Thyroid gland (tissue), 4 donors: Measurements from ENCODE around the gene SLC23A3. TPM values are rescaled to one million over a fixed set of nuclear protein-coding genes. Genes with fewer than 3 reads are reported as not detected.
"Not testable (repeated sequence)": the region's sequence is repeated elsewhere in the genome, so short reads cannot be mapped to it uniquely, and the experiment has no call there.

ENCODE experiments used
- DNase-seq, 2 donors: peaks; one replicate each; pipeline ENCODE4 v3.0.0-alpha.2; 2019
- H3K27ac ChIP-seq, 3 donors: fragments of 200-600 bp; sonication (generic); 1 replicate in 2 of 3; 2 replicates in 1 of 3; pipeline ENCODE4 v1.5.1; 2016 to 2019; ENCODE audit warnings: mild to moderate bottlenecking in 1 of 3, moderate library complexity in 1 of 3
- H3K27me3 ChIP-seq: fragments of 200-600 bp; sonication (generic); one replicate; pipeline ENCODE4 v1.5.1; 2019
- H3K36me3 ChIP-seq, 2 donors: fragments of 200-600 bp; sonication (generic); one replicate each; pipeline ENCODE4 v1.5.1; 2016 to 2019
- H3K4me1 ChIP-seq, 2 donors: fragments of 200-600 bp; sonication (generic); one replicate each; pipeline ENCODE4 v1.5.1; 2017 to 2019
- H3K4me3 ChIP-seq, 3 donors: fragments of 200-600 bp; sonication (generic); replicated peaks in 1 of 3; 1 replicate in 2 of 3; 2 replicates in 1 of 3; pipeline ENCODE4 v1.5.1; 2016; ENCODE audit warnings: mild to moderate bottlenecking in 1 of 3
- H3K9me3 ChIP-seq: fragments of 200-600 bp; sonication (generic); one replicate; pipeline ENCODE4 v1.5.1; 2017
- CTCF ChIP-seq, 6 experiments: fragments of 200-600 bp in 3 of 6; fragments of 450-650 bp in 3 of 6; sonication (generic) in 3 of 6; IDR thresholded peaks; one replicate each; pipeline ENCODE4 v1.5.1; 2016 to 2019; ENCODE audit warnings: antibody characterized with exemption in 6 of 6, mild to moderate bottlenecking in 2 of 6, inconsistent platforms in 1 of 6, moderate library complexity in 1 of 6
- POLR2A ChIP-seq, 2 donors: fragments of 450-650 bp; IDR thresholded peaks; one replicate each; pipeline ENCODE4 v1.6.1; 2017; ENCODE audit warnings: antibody characterized with exemption in 2 of 2, mild to moderate bottlenecking in 2 of 2, moderate library complexity in 1 of 2
- WGBS, 2 donors: methylation state at CpG; one replicate each; pipeline ENCODE4 v1.1.5; 2017; 5-methylcytosine and 5-hydroxymethylcytosine counted together
- intact Hi-C: fragments of 100-400 bp; cut with DNase I; formaldehyde crosslinking; loops from one replicate; pipeline ENCODE4 v1.15.1; 2023
- total RNA-seq, 4 donors: library from RNA; depleted of rRNA; stranded (reverse); fragments of >200 nt; gene quantifications; one replicate each; pipeline ENCODE4 v1.2.3, GENCODE V29; 2016

Gene SLC23A3
- total RNA-seq, 4 donors from 2014 or later: 1.1 to 3.9 (median 3.4) TPM

- Histone ChIP-seq H3K36me3 (peaks cover 0 to 13% of the 10 kb centered on the region in 2 donors), H3K4me3 (no peak overlapping the region), H3K27me3 (no peaks in the 10 kb centered on the region), H3K9me3 (no peaks in the 10 kb centered on the region), H3K4me1 (peaks cover 17 to 27% of the 10 kb centered on the region in 2 donors), H3K27ac (no peak overlapping the region)
- intact Hi-C loops: no loop called here
- DNase-seq: no peak
- 91 to 93% methylated on average over 7 of the region's 7 CpGs for WGBS, 2 donors
- TF ChIP-seq CTCF (IDR thresholded peaks at IDR 0.05): no peak
- TF ChIP-seq POLR2A (IDR thresholded peaks at IDR 0.05): no peak
These were observed 34.8 kb upstream of the SLC23A3 start for GRCh38 chr2:219204425-219205164.

- intact Hi-C loops, H3K27me3 ChIP-seq: not testable (repeated sequence)
- WGBS, 2 donors: 75 to 88% methylated on average over 4 to 13 of the region's 21 CpGs
These were observed 31.5 kb upstream of the SLC23A3 start for GRCh38 chr2:219201331-219201730.

GRCh38 chr2:219200502-219201326, 30.9 kb upstream of the SLC23A3 start:
- H3K9me3 ChIP-seq, H3K27me3 ChIP-seq, DNase-seq, H3K4me1 ChIP-seq, H3K36me3 ChIP-seq, H3K4me3 ChIP-seq, H3K27ac ChIP-seq, intact Hi-C loops: not testable (repeated sequence)
- 86 to 91% methylated on average over 23 to 26 of the region's 26 CpGs for WGBS, 2 donors

More at GRCh38 chr2:219201331-219201730, 31.5 kb upstream of the SLC23A3 start:
- not testable (repeated sequence) for H3K36me3 ChIP-seq, H3K4me3 ChIP-seq, H3K4me1 ChIP-seq, H3K9me3 ChIP-seq, DNase-seq, H3K27ac ChIP-seq

GRCh38 chr2:219199470-219200211, 29.8 kb upstream of the SLC23A3 start:
- DNase-seq: no peak
- H3K4me1 ChIP-seq: no peaks in the 10 kb centered on the region
- no peaks in the 10 kb centered on the region for H3K27me3 ChIP-seq
- H3K27ac ChIP-seq: no peak overlapping the region
- H3K36me3 ChIP-seq: no peaks in the 10 kb centered on the region
- 74 to 81% methylated on average over 12 of the region's 12 CpGs for WGBS, 2 donors
- TF ChIP-seq CTCF (IDR thresholded peaks at IDR 0.05) (no peak), POLR2A (IDR thresholded peaks at IDR 0.05) (no peak)
- intact Hi-C loops: no loop called here
- H3K9me3 ChIP-seq: no peaks in the 10 kb centered on the region
- H3K4me3 ChIP-seq: no peak overlapping the region

- no peak for TF ChIP-seq POLR2A (IDR thresholded peaks at IDR 0.05)
- no peak for TF ChIP-seq CTCF (IDR thresholded peaks at IDR 0.05)
- Histone ChIP-seq H3K4me1 (no peaks in the 10 kb centered on the region), H3K36me3 (no peaks in the 10 kb centered on the region), H3K27ac (no peak overlapping the region), H3K27me3 (no peaks in the 10 kb centered on the region), H3K9me3 (no peaks in the 10 kb centered on the region), H3K4me3 (no peak overlapping the region)
- intact Hi-C loops: no loop called here
- no peak for DNase-seq
- WGBS, 2 donors: 74 to 80% methylated on average over 5 of the region's 5 CpGs
These were observed 29.1 kb upstream of the SLC23A3 start for GRCh38 chr2:219198974-219199373.
